RWPE1 (cell line): ENCODE measurements around the gene KCNQ2.
A peak's percentile ranks its signal among the peaks of the same experiment; 100 is the strongest.

Experiments used
- CTCF ChIA-PET: fragments of 350-600 bp; sonication (Branson Sonifier 250); formaldehyde crosslinking; extraction: SDS; loops from one replicate; lab custom pipeline; 2021; lab: Yijun Ruan, JAX
- POLR2A ChIA-PET: fragments of 400-600 bp; formaldehyde crosslinking; extraction: SDS; loops from one replicate; lab custom pipeline; 2020; ENCODE audit warnings: antibody characterized with exemption; ENCODE audit not compliant: low non-redundant PET; lab: Yijun Ruan, JAX
- DNase-seq: peaks from one replicate; pipeline ENCODE4 v3.0.0; 2012; ENCODE audit warnings: low spot score
- H3K27ac ChIP-seq: fragments of 450-650 bp; 2 replicates; pipeline ENCODE4 v1.5.1; 2017
- CTCF ChIP-seq: fragments of 450-650 bp; conservative IDR thresholded peaks from 2 replicates; pipeline ENCODE4 v1.5.1; 2017; ENCODE audit warnings: low read depth, mild to moderate bottlenecking

KCNQ2 gene

GRCh38 chr20:63360850-63361518 is 111.5 kb downstream of the KCNQ2 start, which contains the start of gene CHRNA4:
Gene CHRNA4 (minus strand): TSS chr20:63361349. CDS start chr20:63361165, 184 bp downstream.
- no peak within 1 kb of the TSS for H3K27ac ChIP-seq
- ChIA-PET CTCF (interaction anchor here (2.4 kb wide), 1 partner anchor 21 kb away, joined by 14 read pairs; no protein-coding TSS in a partner anchor), POLR2A (no interaction called here)
- peak; percentile 37 for DNase-seq
- TF ChIP-seq CTCF = no peak

- DNase-seq = no peak
- H3K27ac ChIP-seq = no peak overlapping the region
- ChIA-PET CTCF (interaction anchor here (1.4 to 2.4 kb wide), 2 partner anchors 22 kb away, joined by 4 to 14 read pairs; no protein-coding TSS in a partner anchor), POLR2A (no interaction called here)
- TF ChIP-seq CTCF = no peak
Observed at GRCh38 chr20:63359937-63360849, 112.3 kb downstream of the KCNQ2 start.

- no peak overlapping the region for H3K27ac ChIP-seq
- no peak for DNase-seq
- TF ChIP-seq CTCF = no peak
- ChIA-PET CTCF (interaction anchor here (0.7 to 1.4 kb wide), 3 partner anchors 23 to 179 kb away, joined by 3 to 4 read pairs (median 4); no protein-coding TSS in a partner anchor), POLR2A (no interaction called here)
Observed at GRCh38 chr20:63359164-63359934, 113.1 kb downstream of the KCNQ2 start.

- DNase-seq = no peak
- ChIA-PET POLR2A (no interaction called here), CTCF (interaction anchor here (0.5 to 1.4 kb wide), 7 partner anchors 8 to 680 kb away, joined by 3 to 5 read pairs (median 4); no protein-coding TSS in a partner anchor)
- H3K27ac ChIP-seq = peak overlapping the region; percentile 43; the same call in 1 of the 2 replicates
- TF ChIP-seq CTCF = no peak
Observed at GRCh38 chr20:63357921-63358905, 114.2 kb downstream of the KCNQ2 start.

- no peak for DNase-seq
- ChIA-PET POLR2A (no interaction called here), CTCF (interaction anchor here (0.5 to 1.4 kb wide), 6 partner anchors 24 to 679 kb away, joined by 3 to 6 read pairs (median 4); no protein-coding TSS in a partner anchor)
- H3K27ac ChIP-seq = peak overlapping the region; percentile 43; the same call in 1 of the 2 replicates
- TF ChIP-seq CTCF = no peak
Observed at GRCh38 chr20:63356931-63357879, 115.2 kb downstream of the KCNQ2 start.
